Natural killer cell (primary cell): Measurements from ENCODE around the gene DNAI1. TPM values are rescaled to one million over a fixed set of nuclear protein-coding genes. Genes with fewer than 3 reads are reported as not detected.
A peak's percentile ranks its signal among the peaks of the same experiment; 100 is the strongest.

Experiments used
- ATAC-seq, 3 donors: fragments of 150-1000 bp in 2 of 3; fragments of 200-7000 bp in 1 of 3; cut with Tn5 transposase; 1 replicate in 1 of 3; 2 replicates in 2 of 3; pipeline ENCODE4 v1.10.0; 2021; ENCODE audit warnings: mild to moderate bottlenecking in 2 of 3, moderate library complexity in 2 of 3
- DNase-seq, 2 donors: peaks; one replicate each; pipeline versions ENCODE4 v3.0.0 to v3.0.0-alpha.2; 2013 to 2021; ENCODE audit warnings: mixed read lengths in 1 of 2
- H3K27ac ChIP-seq: one replicate; pipeline ENCODE4 v1.5.1; 2013; ENCODE audit warnings: mild to moderate bottlenecking, low read length
- H3K27me3 ChIP-seq: one replicate; pipeline ENCODE4 v1.6.1; 2013; ENCODE audit warnings: low read length; ENCODE audit not compliant: control insufficient read depth, insufficient read depth
- H3K36me3 ChIP-seq: one replicate; pipeline ENCODE4 v1.6.1; 2013; ENCODE audit warnings: low read length; ENCODE audit not compliant: control insufficient read depth, insufficient read depth
- H3K4me1 ChIP-seq: one replicate; pipeline ENCODE4 v1.6.1; 2013; ENCODE audit warnings: low read length; ENCODE audit not compliant: control insufficient read depth, insufficient read depth
- H3K4me3 ChIP-seq: one replicate; pipeline ENCODE4 v1.5.1; 2013; ENCODE audit warnings: low read length
- H3K9me3 ChIP-seq: one replicate; pipeline ENCODE4 v1.6.1; 2013; ENCODE audit warnings: low read length; ENCODE audit not compliant: control insufficient read depth, insufficient read depth
- H3K27ac Mint-ChIP-seq, 2 donors: one replicate each; pipeline ENCODE4 v1.8.0; 2022; ENCODE audit warnings: mild to moderate bottlenecking in 2 of 2, mixed read lengths in 2 of 2, moderate library complexity in 1 of 2
- H3K27me3 Mint-ChIP-seq, 2 donors: one replicate each; pipeline ENCODE4 v1.8.0; 2022; ENCODE audit warnings: low read depth in 2 of 2, mixed read lengths in 2 of 2
- H3K36me3 Mint-ChIP-seq: one replicate; pipeline ENCODE4 v1.8.0; 2022; ENCODE audit warnings: mixed read lengths
- H3K4me1 Mint-ChIP-seq, 2 donors: one replicate each; pipeline ENCODE4 v1.8.0; 2022; ENCODE audit warnings: mixed read lengths in 2 of 2
- H3K4me3 Mint-ChIP-seq: one replicate; pipeline ENCODE4 v1.8.0; 2022; ENCODE audit warnings: mild to moderate bottlenecking, moderate library complexity, mixed read lengths
- H3K9me3 Mint-ChIP-seq, 2 donors: one replicate each; pipeline ENCODE4 v1.8.0; 2022; ENCODE audit warnings: mixed read lengths in 2 of 2
- WGBS: methylation state at CpG from one replicate; pipeline ENCODE4 v1.1.7; 2013; ENCODE audit warnings: missing lambda C conversion rate; ENCODE audit not compliant: insufficient coverage; 5-methylcytosine and 5-hydroxymethylcytosine counted together
- intact Hi-C: fragments of 100-400 bp; cut with micrococcal nuclease; formaldehyde crosslinking; loops from one replicate; pipeline ENCODE4 v1.14.2; 2022
- total RNA-seq, 4 donors: library from RNA; stranded (reverse); fragments of 120-200 nt in 1 of 4; gene quantifications; one replicate each; pipeline versions ENCODE4 v1.2.3 to v1.2.4, GENCODE V29; 2013 to 2022
- TF ChIP-seq, protein P1 (sequence below): fragments of 200-600 bp; IDR thresholded peaks from one replicate; pipeline ENCODE4 v1.8.0; 2022; ENCODE audit warnings: antibody characterized with exemption

DNAI1 gene
- total RNA-seq, 3 donors from 2014 or later (not counting 1 experiment from before 2014, with no cell fraction given): not detected

DNA sequence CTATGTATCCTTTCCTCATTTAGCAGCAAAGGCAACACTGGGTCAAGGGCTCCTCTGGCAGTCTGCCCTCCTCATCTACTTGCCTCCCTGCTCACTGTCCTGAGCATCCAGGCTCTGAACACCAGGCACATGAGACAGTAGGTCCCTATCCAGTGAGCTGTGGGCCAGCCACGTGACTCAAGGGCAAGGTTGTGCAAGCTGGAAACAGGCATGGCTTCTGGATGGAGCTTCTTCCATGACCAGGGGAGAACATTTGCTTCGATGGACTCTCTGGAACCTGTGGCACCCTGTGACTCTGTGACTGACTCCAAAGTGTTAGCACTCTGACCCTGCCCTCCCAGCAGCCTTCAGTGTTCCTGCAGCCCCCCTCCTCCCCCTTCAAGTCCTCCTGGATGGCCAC, 33.0 kb downstream of the DNAI1 start:
- Histone ChIP-seq H3K4me3 (no peak overlapping the region), H3K27ac (no peak overlapping the region), H3K9me3 (no peaks in the 10 kb centered on the region), H3K36me3 (no peaks in the 10 kb centered on the region), H3K27me3 (no peaks in the 10 kb centered on the region), H3K4me1 (no peaks in the 10 kb centered on the region)
- DNase-seq: no peak
- ATAC-seq: no peak
- 43% methylated on average over 2 of the region's 2 CpGs for WGBS
- Mint-ChIP-seq H3K27ac (no peak overlapping the region), H3K9me3 (no peaks in the 10 kb centered on the region), H3K4me1 (peaks cover 0 to 4% of the 10 kb centered on the region in 2 donors), H3K27me3 (peaks cover 31 to 33% of the 10 kb centered on the region in 2 donors), H3K4me3 (no peak overlapping the region), H3K36me3 (no peaks in the 10 kb centered on the region)
- TF ChIP-seq, protein P1, sequence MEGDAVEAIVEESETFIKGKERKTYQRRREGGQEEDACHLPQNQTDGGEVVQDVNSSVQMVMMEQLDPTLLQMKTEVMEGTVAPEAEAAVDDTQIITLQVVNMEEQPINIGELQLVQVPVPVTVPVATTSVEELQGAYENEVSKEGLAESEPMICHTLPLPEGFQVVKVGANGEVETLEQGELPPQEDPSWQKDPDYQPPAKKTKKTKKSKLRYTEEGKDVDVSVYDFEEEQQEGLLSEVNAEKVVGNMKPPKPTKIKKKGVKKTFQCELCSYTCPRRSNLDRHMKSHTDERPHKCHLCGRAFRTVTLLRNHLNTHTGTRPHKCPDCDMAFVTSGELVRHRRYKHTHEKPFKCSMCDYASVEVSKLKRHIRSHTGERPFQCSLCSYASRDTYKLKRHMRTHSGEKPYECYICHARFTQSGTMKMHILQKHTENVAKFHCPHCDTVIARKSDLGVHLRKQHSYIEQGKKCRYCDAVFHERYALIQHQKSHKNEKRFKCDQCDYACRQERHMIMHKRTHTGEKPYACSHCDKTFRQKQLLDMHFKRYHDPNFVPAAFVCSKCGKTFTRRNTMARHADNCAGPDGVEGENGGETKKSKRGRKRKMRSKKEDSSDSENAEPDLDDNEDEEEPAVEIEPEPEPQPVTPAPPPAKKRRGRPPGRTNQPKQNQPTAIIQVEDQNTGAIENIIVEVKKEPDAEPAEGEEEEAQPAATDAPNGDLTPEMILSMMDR: no peak
- intact Hi-C loops: no loop called here

DNA sequence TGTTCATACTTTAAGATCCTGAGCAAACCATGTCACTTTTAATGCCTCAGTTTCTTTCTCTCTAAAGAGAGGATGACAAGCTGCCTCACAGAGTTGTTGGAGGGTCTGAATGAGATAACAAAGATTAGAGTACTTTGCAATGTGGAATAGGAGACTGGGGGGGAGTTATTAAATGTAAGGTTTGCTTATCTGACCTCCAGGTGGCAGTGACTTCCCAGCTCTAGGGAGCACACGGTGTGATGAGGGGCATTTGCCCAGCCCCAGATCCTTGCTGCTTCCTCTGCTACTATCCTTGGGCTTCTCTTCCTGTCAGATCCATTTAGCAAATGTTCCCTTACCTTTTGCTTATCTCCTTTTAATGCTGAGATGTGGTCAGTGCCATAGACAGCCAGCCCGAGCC, 33.4 kb downstream of the DNAI1 start:
- DNase-seq (no peak), ATAC-seq (no peak)
- Mint-ChIP-seq H3K9me3 (no peaks in the 10 kb centered on the region), H3K36me3 (no peaks in the 10 kb centered on the region), H3K27ac (no peak overlapping the region), H3K4me1 (peaks cover 0 to 4% of the 10 kb centered on the region in 2 donors), H3K4me3 (no peak overlapping the region), H3K27me3 (peaks cover 31 to 32% of the 10 kb centered on the region in 2 donors)
- no peaks in the 10 kb centered on the region for H3K9me3 ChIP-seq
- no peaks in the 10 kb centered on the region for H3K27me3 ChIP-seq
- no peaks in the 10 kb centered on the region for H3K4me1 ChIP-seq
- H3K4me3 ChIP-seq: no peak overlapping the region
- WGBS: 0% methylated on average over 1 of the region's 2 CpGs
- intact Hi-C loops: no loop called here
- H3K36me3 ChIP-seq: no peaks in the 10 kb centered on the region
- TF ChIP-seq, protein P1: no peak
- H3K27ac ChIP-seq: no peak overlapping the region

DNA sequence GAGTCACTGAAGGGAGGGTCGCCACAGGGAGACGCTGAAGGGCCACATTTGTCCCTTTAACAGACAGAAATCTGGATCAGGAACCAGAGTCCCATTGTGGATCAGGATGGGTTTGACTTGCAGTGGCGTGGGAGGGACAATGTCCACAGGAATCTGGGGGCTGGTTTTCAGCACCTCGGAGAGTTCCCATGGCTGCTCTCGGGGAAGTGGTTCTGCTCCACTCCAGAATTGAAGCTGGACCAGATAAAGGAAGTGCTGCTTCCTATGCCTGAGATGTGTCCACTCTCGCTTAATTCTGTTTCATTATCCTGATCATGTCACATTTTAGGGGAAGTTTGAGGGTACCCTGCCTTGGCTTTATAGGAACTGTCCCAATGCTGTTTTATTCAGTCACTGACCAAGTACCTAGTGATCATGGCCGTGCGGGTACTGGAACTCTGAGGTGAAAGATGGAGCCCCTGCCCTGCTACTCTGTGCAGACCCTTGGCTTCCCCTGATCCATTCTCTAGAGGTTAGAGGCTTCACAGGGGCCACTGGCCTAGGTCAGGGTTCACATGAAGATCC, 35.4 kb downstream of the DNAI1 start:
- H3K27me3 Mint-ChIP-seq: peaks cover 27 to 39% of the 10 kb centered on the region in 2 donors
- H3K27ac Mint-ChIP-seq: no peak overlapping the region
- intact Hi-C loops: no loop called here
- H3K27ac ChIP-seq: no peak overlapping the region
- no peak overlapping the region for H3K4me3 ChIP-seq
- H3K4me1 ChIP-seq: no peaks in the 10 kb centered on the region
- TF ChIP-seq, protein P1: no peak
- no peaks in the 10 kb centered on the region for H3K9me3 Mint-ChIP-seq
- peak; percentile 28 to 51 for DNase-seq
- H3K36me3 Mint-ChIP-seq: no peaks in the 10 kb centered on the region
- H3K36me3 ChIP-seq: no peaks in the 10 kb centered on the region
- ATAC-seq: peak in 2 of 3 donors; percentile 51 to 65
- no peaks in the 10 kb centered on the region for H3K27me3 ChIP-seq
- peaks cover 0 to 4% of the 10 kb centered on the region in 2 donors for H3K4me1 Mint-ChIP-seq
- WGBS: 38% methylated on average over 8 of the region's 8 CpGs
- no peak overlapping the region for H3K4me3 Mint-ChIP-seq
- H3K9me3 ChIP-seq: no peaks in the 10 kb centered on the region

DNA sequence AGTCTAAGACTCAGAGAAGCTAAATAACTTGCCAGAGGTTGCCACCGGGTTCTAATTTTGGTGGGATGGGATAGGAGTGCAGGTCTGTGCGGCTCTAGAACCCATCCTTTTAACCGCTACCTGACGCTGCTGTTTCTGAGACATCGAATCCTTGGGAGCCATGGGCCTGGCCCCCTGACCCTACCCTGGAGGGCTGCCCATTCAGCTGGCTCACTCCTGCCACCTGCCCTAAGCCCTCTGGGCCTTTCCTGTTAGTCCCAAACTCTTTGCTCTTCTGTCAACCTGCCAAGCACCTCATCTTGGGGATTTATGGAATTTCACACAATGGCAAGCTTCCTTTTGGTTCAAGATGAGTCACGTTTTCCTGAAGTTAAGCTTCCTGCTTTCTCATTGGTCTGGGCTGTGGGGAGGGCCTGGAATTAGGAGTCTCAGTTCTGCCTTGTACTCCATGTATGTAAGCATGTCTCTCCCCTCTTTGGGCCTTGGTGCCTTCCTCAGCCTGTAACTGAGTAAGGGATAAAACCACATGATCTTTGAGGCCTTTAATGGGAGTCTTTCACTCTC, 37.6 kb downstream of the DNAI1 start:
- H3K27me3 ChIP-seq: no peaks in the 10 kb centered on the region
- 80% methylated on average over 6 of the region's 6 CpGs for WGBS
- Mint-ChIP-seq H3K4me3 (no peak overlapping the region), H3K27me3 (peaks cover 31 to 45% of the 10 kb centered on the region in 2 donors), H3K9me3 (no peaks in the 10 kb centered on the region), H3K36me3 (no peaks in the 10 kb centered on the region), H3K27ac (no peak overlapping the region), H3K4me1 (peaks cover 0 to 4% of the 10 kb centered on the region in 2 donors)
- H3K4me1 ChIP-seq: no peaks in the 10 kb centered on the region
- no peaks in the 10 kb centered on the region for H3K36me3 ChIP-seq
- H3K4me3 ChIP-seq: no peak overlapping the region
- ATAC-seq (no peak), DNase-seq (no peak)
- H3K27ac ChIP-seq: no peak overlapping the region
- TF ChIP-seq, protein P1: no peak
- no peaks in the 10 kb centered on the region for H3K9me3 ChIP-seq
- intact Hi-C loops: no loop called here
